Lung (tissue), 12 donors: Measurements from ENCODE around the gene HMMR. TPM values are rescaled to one million over a fixed set of nuclear protein-coding genes. Genes with fewer than 3 reads are reported as not detected.
A peak's percentile ranks its signal among the peaks of the same experiment; 100 is the strongest.

Experiments
- ATAC-seq: fragments of 200-7000 bp; cut with Tn5 transposase; one replicate; pipeline ENCODE4 v1.9.1; 2020; ENCODE audit warnings: moderate number of reproducible peaks; ENCODE audit not compliant: insufficient read depth, low FRiP score
- DNase-seq, 3 donors: peaks; one replicate each; pipeline ENCODE4 v3.0.0-alpha.2; 2013 to 2017
- H3K27ac ChIP-seq, 2 donors: one replicate each; pipeline ENCODE4 v1.5.1; 2013; ENCODE audit warnings: mild to moderate bottlenecking in 2 of 2, moderate library complexity in 2 of 2, control low read depth in 1 of 2, inconsistent platforms in 1 of 2, low read depth in 1 of 2, low read length in 1 of 2
- H3K27me3 ChIP-seq, 3 donors: one replicate each; pipeline ENCODE4 v1.5.1; 2013; ENCODE audit warnings: low read length in 2 of 3; ENCODE audit not compliant: control insufficient read depth in 3 of 3, insufficient read depth in 3 of 3
- H3K36me3 ChIP-seq, 4 donors: one replicate each; pipeline ENCODE4 v1.5.1; 2013; ENCODE audit warnings: low read length in 4 of 4, mild to moderate bottlenecking in 1 of 4, moderate library complexity in 1 of 4; ENCODE audit not compliant: control insufficient read depth in 4 of 4, insufficient read depth in 4 of 4
- H3K4me1 ChIP-seq, 5 donors: one replicate each; pipeline ENCODE4 v1.5.1; 2013; ENCODE audit warnings: low read length in 5 of 5, mild to moderate bottlenecking in 2 of 5, moderate library complexity in 1 of 5; ENCODE audit not compliant: control insufficient read depth in 5 of 5, insufficient read depth in 5 of 5
- H3K4me3 ChIP-seq: one replicate; pipeline ENCODE4 v1.5.1; 2013; ENCODE audit warnings: mild to moderate bottlenecking, control low read depth, moderate library complexity
- H3K9ac ChIP-seq, 2 donors: one replicate each; pipeline ENCODE4 v1.5.1; 2013; ENCODE audit warnings: low read length in 2 of 2, control low read depth in 1 of 2; ENCODE audit not compliant: insufficient read depth in 1 of 2
- H3K9me3 ChIP-seq, 4 donors: one replicate each; pipeline ENCODE4 v1.5.1; 2013; ENCODE audit warnings: low read length in 3 of 4, mild to moderate bottlenecking in 1 of 4, moderate library complexity in 1 of 4; ENCODE audit not compliant: control insufficient read depth in 4 of 4, insufficient read depth in 3 of 4
- CTCF ChIP-seq: IDR thresholded peaks from 2 replicates; pipeline ENCODE4 v1.5.1; 2012; ENCODE audit warnings: mild to moderate bottlenecking; ENCODE audit errors: control extremely low read depth, extremely low read depth
- WGBS, 2 donors: extraction: QIAGEN DNeasy Blood & Tissue Kit; methylation state at CpG; one replicate each; pipeline ENCODE4 v1.1.7; 2013; 5-methylcytosine and 5-hydroxymethylcytosine counted together
- polyA plus RNA-seq, 2 donors: library from polyadenylated mRNA; stranded (reverse); fragments of 200-250 nt; gene quantifications; one replicate each; pipeline ENCODE4 v1.2.1, GENCODE V29; 2013
- total RNA-seq, 2 donors: library from RNA; depleted of rRNA in 1 of 2; stranded (reverse); fragments of >200 nt in 1 of 2; gene quantifications; one replicate each; pipeline ENCODE4 v1.2.1, GENCODE V29; 2014 to 2021
- donor health status: control.
- donor health status: control.
- donor health status: Bipolar disorder and iron deficiency.
- donor health status: healthy.
- donor health status: DM: yes; HTN: yes; CAD: no.

Gene HMMR
- total and polyA plus RNA-seq, 4 donors: 1.1 to 9.5 (median 1.4) TPM

- no peak for ATAC-seq
- no peaks in the 10 kb centered on the region for H3K9me3 ChIP-seq
- DNase-seq: no peak
- peaks cover 0 to 52% (median 9%) of the 10 kb centered on the region in 5 donors for H3K4me1 ChIP-seq
- 0 to 3% methylated on average over 7 of the region's 7 CpGs for WGBS, 2 donors
- no peak for TF ChIP-seq CTCF
- H3K9ac ChIP-seq: peak overlapping the region; percentile 63 to 93
- peak overlapping the region; percentile 22 for H3K4me3 ChIP-seq
- H3K27me3 ChIP-seq: no peaks in the 10 kb centered on the region
- H3K36me3 ChIP-seq: no peaks in the 10 kb centered on the region
- H3K27ac ChIP-seq: peak overlapping the region; percentile 97 to 99
Observed at GRCh38 chr5:163505049-163505367, 44.6 kb downstream of the HMMR start.

GRCh38 chr5:163505368-163506094 lies 45.1 kb downstream of the HMMR start, which contains the start of gene MAT2B:
Gene MAT2B, plus strand, starts transcription at chr5:163505619. Its CDS starts 68 bp downstream, at chr5:163505687.
- TF ChIP-seq CTCF: peak; percentile 18
- Histone ChIP-seq H3K4me1 (peaks cover 0 to 58% (median 9%) of the 10 kb centered on the region in 5 donors), H3K36me3 (no peaks in the 10 kb centered on the region), H3K9ac (peak within 1 kb of the TSS; percentile 63 to 99), H3K27ac (peak within 1 kb of the TSS; percentile 99 to 100), H3K9me3 (no peaks in the 10 kb centered on the region), H3K27me3 (no peaks in the 10 kb centered on the region), H3K4me3 (peak within 1 kb of the TSS; percentile 84)
- WGBS, 2 donors: 1% methylated on average over 60 to 64 of the region's 64 CpGs
- peak; percentile 97 to 98 (median 97) for DNase-seq
- peak; percentile 97 for ATAC-seq

- 0 to 2% methylated on average over 9 of the region's 9 CpGs for WGBS, 2 donors
- DNase-seq (no peak), ATAC-seq (no peak)
- Histone ChIP-seq H3K36me3 (no peaks in the 10 kb centered on the region), H3K27ac (peak overlapping the region; percentile 92 to 100), H3K4me1 (peaks cover 0 to 61% (median 9%) of the 10 kb centered on the region in 5 donors), H3K4me3 (peak overlapping the region; percentile 84), H3K27me3 (no peaks in the 10 kb centered on the region), H3K9me3 (no peaks in the 10 kb centered on the region), H3K9ac (peak overlapping the region; percentile 63 to 99)
- TF ChIP-seq CTCF: no peak
Observed at GRCh38 chr5:163506095-163506457, 45.6 kb downstream of the HMMR start.
